DOHH2 (cell line): ENCODE results near the gene POLK.

ENCODE experiments used
- H3F3A ChIP-seq: fragments of 200-600 bp; sonication (generic), shearing (Covaris generic); 2 replicates; pipeline ENCODE4 v1.6.0; 2016; ENCODE audit warnings: antibody characterized with exemption, mild to moderate bottlenecking; ENCODE audit not compliant: control insufficient read depth, insufficient read depth
- H3K27ac ChIP-seq: fragments of 200-600 bp; sonication (generic); 2 replicates; pipeline ENCODE4 v1.5.1; 2014; ENCODE audit warnings: low read depth, mild to moderate bottlenecking, low read length, moderate library complexity
- H3K27me3 ChIP-seq: fragments of 200-600 bp; sonication (generic); 2 replicates; pipeline ENCODE4 v1.6.1; 2014; ENCODE audit warnings: mild to moderate bottlenecking, low read length, mixed read lengths; ENCODE audit not compliant: control insufficient read depth
- H3K36me3 ChIP-seq: fragments of 200-600 bp; sonication (generic); 2 replicates; pipeline ENCODE4 v1.6.1; 2014; ENCODE audit warnings: mild to moderate bottlenecking, low read length, moderate library complexity, mixed read lengths; ENCODE audit not compliant: control insufficient read depth
- H3K4me1 ChIP-seq: fragments of 200-600 bp; sonication (generic); 2 replicates; pipeline ENCODE4 v1.6.1; 2014; ENCODE audit warnings: mild to moderate bottlenecking, low read length, mixed read lengths; ENCODE audit not compliant: control insufficient read depth
- H3K4me2 ChIP-seq: fragments of 200-600 bp; sonication (generic); 2 replicates; pipeline ENCODE4 v1.6.0; 2014; ENCODE audit warnings: mild to moderate bottlenecking, low read length, moderate library complexity
- H3K4me3 ChIP-seq: fragments of 200-600 bp; sonication (generic); 2 replicates; pipeline ENCODE4 v1.5.1; 2014; ENCODE audit warnings: mild to moderate bottlenecking, low read length, mixed read lengths
- H3K79me2 ChIP-seq: fragments of 200-600 bp; sonication (generic); 2 replicates; pipeline ENCODE4 v1.6.1; 2014; ENCODE audit warnings: mild to moderate bottlenecking, low read length, mixed read lengths; ENCODE audit not compliant: control insufficient read depth
- H3K9me2 ChIP-seq: fragments of 200-600 bp; sonication (generic); replicated peaks from 2 replicates; pipeline ENCODE4 v1.6.1; 2014; ENCODE audit warnings: mild to moderate bottlenecking, low read length, mixed read lengths; ENCODE audit not compliant: control insufficient read depth
- H3K9me3 ChIP-seq: fragments of 200-600 bp; sonication (generic); 2 replicates; pipeline ENCODE4 v1.6.1; 2014; ENCODE audit warnings: antibody characterized with exemption, low read length, mixed read lengths; ENCODE audit not compliant: control insufficient read depth, insufficient read depth
- H4K20me1 ChIP-seq: fragments of 200-600 bp; sonication (generic); 2 replicates; pipeline ENCODE4 v1.6.0; 2014; ENCODE audit warnings: low read depth, mild to moderate bottlenecking, antibody characterized with exemption, low read length, moderate library complexity; ENCODE audit not compliant: control insufficient read depth, insufficient read depth
- EZH2phosphoT487 ChIP-seq: fragments of 200-600 bp; sonication (generic); IDR thresholded peaks from 2 replicates; pipeline ENCODE4 v1.6.1; 2017; ENCODE audit warnings: borderline replicate concordance, mild to moderate bottlenecking, antibody characterized with exemption, low read length, moderate library complexity, mixed read lengths
- TF ChIP-seq, protein P1 (sequence below): fragments of 200-600 bp; sonication (generic); IDR thresholded peaks from one replicate; pipeline ENCODE4 v1.5.1; 2014; ENCODE audit warnings: antibody characterized with exemption, mild to moderate bottlenecking, low read depth, low read length; ENCODE audit not compliant: poor library complexity, severe bottlenecking

The POLK gene

DNA sequence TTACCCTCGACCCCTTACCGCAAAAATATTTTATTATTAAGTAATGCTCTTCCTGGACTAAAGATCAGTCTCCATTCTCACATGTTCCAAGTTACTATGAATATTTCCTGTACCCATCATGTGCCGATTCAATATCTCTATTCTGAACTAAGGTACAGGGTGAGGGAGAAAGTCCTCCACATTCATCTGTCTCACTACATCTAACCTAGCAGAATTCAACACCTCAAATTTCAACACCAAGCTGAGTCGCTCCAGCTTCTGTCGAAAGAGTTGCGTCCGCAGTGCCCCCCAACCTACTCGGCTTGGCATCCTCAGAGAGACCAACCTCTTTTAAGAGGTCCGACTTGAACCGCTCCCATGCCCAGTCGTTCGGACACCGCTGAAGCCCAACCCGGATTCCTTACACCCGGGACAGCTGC is 1.3 kb upstream of the POLK start:
- Histone ChIP-seq H3F3A (peaks cover 23% of the 10 kb centered on the region), H3K9me2 (no peaks in the 10 kb centered on the region), H3K4me3 (peak overlapping the region; percentile 78), H3K79me2 (peaks cover 90% of the 10 kb centered on the region), H3K27ac (no peak overlapping the region), H3K27me3 (no peaks in the 10 kb centered on the region), H4K20me1 (0 out of 2 replicates have a peak, but pooled peaks cover 4% of the 10 kb centered on the region), H3K4me1 (peaks cover 40% of the 10 kb centered on the region), H3K36me3 (peaks cover 11% of the 10 kb centered on the region), H3K9me3 (no peaks in the 10 kb centered on the region), H3K4me2 (peak overlapping the region; percentile 77)
- no peak for TF ChIP-seq EZH2phosphoT487
- TF ChIP-seq, protein P1, sequence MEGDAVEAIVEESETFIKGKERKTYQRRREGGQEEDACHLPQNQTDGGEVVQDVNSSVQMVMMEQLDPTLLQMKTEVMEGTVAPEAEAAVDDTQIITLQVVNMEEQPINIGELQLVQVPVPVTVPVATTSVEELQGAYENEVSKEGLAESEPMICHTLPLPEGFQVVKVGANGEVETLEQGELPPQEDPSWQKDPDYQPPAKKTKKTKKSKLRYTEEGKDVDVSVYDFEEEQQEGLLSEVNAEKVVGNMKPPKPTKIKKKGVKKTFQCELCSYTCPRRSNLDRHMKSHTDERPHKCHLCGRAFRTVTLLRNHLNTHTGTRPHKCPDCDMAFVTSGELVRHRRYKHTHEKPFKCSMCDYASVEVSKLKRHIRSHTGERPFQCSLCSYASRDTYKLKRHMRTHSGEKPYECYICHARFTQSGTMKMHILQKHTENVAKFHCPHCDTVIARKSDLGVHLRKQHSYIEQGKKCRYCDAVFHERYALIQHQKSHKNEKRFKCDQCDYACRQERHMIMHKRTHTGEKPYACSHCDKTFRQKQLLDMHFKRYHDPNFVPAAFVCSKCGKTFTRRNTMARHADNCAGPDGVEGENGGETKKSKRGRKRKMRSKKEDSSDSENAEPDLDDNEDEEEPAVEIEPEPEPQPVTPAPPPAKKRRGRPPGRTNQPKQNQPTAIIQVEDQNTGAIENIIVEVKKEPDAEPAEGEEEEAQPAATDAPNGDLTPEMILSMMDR = no peak

DNA sequence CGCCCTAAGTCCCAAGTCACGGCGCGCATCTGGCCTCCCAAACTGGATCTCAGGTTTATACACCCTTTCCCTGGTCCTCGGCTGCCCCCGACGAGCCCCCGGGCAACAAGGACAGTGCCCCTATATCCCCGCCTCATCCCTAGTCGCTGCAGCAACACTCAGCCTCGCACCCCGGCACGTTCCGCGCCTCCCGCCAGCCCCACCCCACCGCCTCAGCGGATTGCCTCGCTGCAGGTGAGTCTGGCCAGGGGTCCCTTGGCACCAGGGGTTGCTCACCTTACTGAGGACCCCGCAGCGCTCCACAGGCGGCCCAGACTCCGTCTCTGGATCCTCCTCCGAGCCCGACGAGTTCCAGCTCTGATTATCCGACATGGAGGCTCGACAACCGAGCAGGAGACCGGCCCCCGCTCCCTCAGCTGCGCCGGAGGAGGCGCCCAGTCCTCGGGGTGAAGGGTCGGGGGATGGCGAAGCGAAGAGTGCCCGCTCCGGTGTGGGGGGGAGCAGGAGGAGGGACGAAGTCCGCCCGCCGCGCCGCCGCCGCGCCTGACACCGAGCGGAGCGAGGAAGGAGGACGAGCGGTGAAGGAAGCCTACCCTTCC is 756 bp upstream of the POLK start:
- H3F3A ChIP-seq = peaks cover 28% of the 10 kb centered on the region
- no peaks in the 10 kb centered on the region for H3K9me3 ChIP-seq
- peaks cover 8% of the 10 kb centered on the region for H3K36me3 ChIP-seq
- TF ChIP-seq, protein P1 = no peak
- no peak for TF ChIP-seq EZH2phosphoT487
- H3K27me3 ChIP-seq = no peaks in the 10 kb centered on the region
- no peaks in the 10 kb centered on the region for H3K9me2 ChIP-seq
- H4K20me1 ChIP-seq = 0 out of 2 replicates have a peak, but pooled peaks cover 4% of the 10 kb centered on the region
- H3K4me1 ChIP-seq = peaks cover 45% of the 10 kb centered on the region
- peak overlapping the region; percentile 77 for H3K4me2 ChIP-seq
- H3K27ac ChIP-seq = peak overlapping the region; percentile 46
- peak overlapping the region; percentile 78 for H3K4me3 ChIP-seq
- peaks cover 90% of the 10 kb centered on the region for H3K79me2 ChIP-seq

DNA sequence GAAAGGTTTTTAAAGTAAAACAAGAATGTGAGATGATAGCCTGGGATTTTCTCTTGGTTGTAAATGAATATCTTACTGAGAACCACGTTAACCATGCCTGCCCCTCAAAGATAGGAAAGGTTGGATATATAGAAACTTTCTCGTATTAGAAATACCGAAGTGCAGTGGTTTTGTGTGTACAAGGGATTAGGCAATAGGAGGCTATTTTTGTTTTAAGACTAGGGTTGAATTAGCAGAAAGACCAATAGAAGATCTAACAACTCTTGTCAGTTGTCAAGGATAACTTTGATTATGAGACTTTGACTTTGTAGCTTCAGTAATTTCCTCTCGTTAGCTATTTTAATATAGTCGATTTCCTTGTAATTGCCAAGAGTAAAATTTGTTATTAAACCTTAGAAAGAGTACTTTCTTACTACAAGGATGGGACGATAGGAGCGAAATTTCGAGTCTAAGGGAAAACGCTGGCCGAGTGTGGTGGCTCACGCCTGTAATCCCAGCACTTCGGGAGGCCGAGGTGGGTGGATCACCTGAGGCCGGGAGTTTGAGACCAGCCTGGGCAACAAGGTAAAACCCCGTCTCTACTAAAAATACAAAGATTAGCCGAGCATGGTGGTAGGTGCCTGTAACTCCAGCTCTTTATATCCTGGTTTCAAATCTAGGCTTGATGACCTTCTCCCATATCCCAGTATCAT is 838 bp downstream of the POLK start:
- Histone ChIP-seq H3K79me2 (peaks cover 90% of the 10 kb centered on the region), H4K20me1 (0 out of 2 replicates have a peak, but pooled peaks cover 4% of the 10 kb centered on the region), H3K4me2 (peak overlapping the region; percentile 77), H3K27me3 (no peaks in the 10 kb centered on the region), H3K9me3 (no peaks in the 10 kb centered on the region), H3F3A (peaks cover 31% of the 10 kb centered on the region), H3K4me1 (peaks cover 61% of the 10 kb centered on the region), H3K4me3 (peak overlapping the region; percentile 78), H3K9me2 (no peaks in the 10 kb centered on the region), H3K36me3 (peaks cover 7% of the 10 kb centered on the region), H3K27ac (peak overlapping the region; percentile 80)
- TF ChIP-seq, protein P1 = no peak
- TF ChIP-seq EZH2phosphoT487 = no peak
